Muscle layer of duodenum (tissue), 2 donors: ENCODE measurements around the gene RNF125.

ENCODE experiments used
- H3K27ac ChIP-seq: one replicate; pipeline ENCODE4 v1.7.0; 2013; ENCODE audit warnings: mild to moderate bottlenecking, low read length
- H3K27me3 ChIP-seq: one replicate; pipeline ENCODE4 v1.7.0; 2013; ENCODE audit warnings: low read depth, mild to moderate bottlenecking, control low read depth, low read length
- H3K36me3 ChIP-seq, 2 donors: one replicate each; pipeline ENCODE4 v1.7.0; 2013; ENCODE audit warnings: low read length in 2 of 2, control low read depth in 1 of 2, mild to moderate bottlenecking in 1 of 2; ENCODE audit not compliant: insufficient read depth in 2 of 2, control insufficient read depth in 1 of 2
- H3K4me1 ChIP-seq, 2 donors: one replicate each; pipeline ENCODE4 v1.7.0; 2013; ENCODE audit warnings: low read length in 2 of 2, mild to moderate bottlenecking in 2 of 2, control low read depth in 1 of 2, moderate library complexity in 1 of 2; ENCODE audit not compliant: insufficient read depth in 2 of 2, control insufficient read depth in 1 of 2
- H3K4me3 ChIP-seq, 2 donors: one replicate each; pipeline ENCODE4 v1.7.0; 2013; ENCODE audit warnings: low read length in 2 of 2, low read depth in 1 of 2, mild to moderate bottlenecking in 1 of 2
- H3K9me3 ChIP-seq, 2 donors: one replicate each; pipeline ENCODE4 v1.7.0; 2013; ENCODE audit warnings: low read length in 2 of 2, control low read depth in 1 of 2, mild to moderate bottlenecking in 1 of 2; ENCODE audit not compliant: control insufficient read depth in 1 of 2
- donor health status: healthy.

The RNF125 gene

DNA sequence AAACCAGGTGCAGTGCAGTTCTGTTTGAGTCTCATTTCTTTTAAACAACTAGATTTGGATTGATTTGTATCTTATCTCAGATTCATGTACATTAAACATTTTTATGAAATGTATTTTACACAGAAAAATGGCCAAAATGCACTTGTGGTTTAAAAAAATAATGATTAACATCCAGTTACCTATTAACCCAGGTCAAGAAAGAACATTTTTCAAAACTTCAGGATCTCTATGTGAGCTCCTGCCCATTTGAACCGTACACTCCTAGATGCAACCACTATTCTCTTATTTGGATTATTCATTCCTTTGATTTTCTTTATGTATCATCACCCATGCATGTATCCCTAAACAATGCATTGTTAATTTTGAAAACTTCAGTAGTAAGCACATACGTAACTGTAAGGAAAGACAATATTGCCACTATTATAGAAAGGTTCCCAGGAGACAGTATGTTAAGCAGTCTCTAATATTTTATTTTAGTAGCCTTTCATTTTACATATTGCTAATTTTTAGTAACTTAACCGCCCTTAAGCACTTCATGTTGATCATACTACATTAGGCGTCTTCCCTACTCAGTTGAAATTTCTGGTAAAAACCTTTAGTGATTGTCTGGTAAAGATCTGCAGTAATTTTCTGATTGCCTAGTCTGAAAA is 95.8 kb downstream of the RNF125 start:
- no peaks in the 10 kb centered on the region for H3K4me1 ChIP-seq
- peaks cover 0 to 17% of the 10 kb centered on the region in 2 donors for H3K36me3 ChIP-seq
- no peak overlapping the region for H3K27ac ChIP-seq
- no peaks in the 10 kb centered on the region for H3K27me3 ChIP-seq
- no peak overlapping the region for H3K4me3 ChIP-seq
- no peaks in the 10 kb centered on the region for H3K9me3 ChIP-seq

DNA sequence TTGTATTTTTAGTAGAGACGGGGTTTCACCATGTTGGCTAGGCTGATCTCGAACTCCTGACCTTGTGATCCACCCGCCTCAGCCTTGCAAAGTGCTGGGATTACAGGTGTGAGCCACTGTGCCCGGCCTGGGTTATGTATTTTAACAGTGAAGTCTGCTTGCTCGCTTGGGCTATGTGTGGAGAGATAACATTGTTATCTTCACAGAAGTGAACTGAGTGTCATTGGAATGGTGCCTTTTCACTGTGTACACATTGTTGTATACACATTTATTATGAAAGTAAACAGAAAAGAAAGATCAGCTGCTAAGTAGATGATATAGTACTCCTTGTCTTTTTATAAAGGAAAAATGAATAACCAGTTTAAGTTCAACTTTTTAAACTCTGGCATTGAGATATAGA is 103.4 kb downstream of the RNF125 start:
- Histone ChIP-seq H3K27me3 (no peaks in the 10 kb centered on the region), H3K4me3 (no peak overlapping the region), H3K4me1 (no peaks in the 10 kb centered on the region), H3K36me3 (peaks cover 14 to 23% of the 10 kb centered on the region in 2 donors), H3K9me3 (no peaks in the 10 kb centered on the region), H3K27ac (no peak overlapping the region)
